ENCODE results near the gene GPR132.

GPR132 gene

DNA sequence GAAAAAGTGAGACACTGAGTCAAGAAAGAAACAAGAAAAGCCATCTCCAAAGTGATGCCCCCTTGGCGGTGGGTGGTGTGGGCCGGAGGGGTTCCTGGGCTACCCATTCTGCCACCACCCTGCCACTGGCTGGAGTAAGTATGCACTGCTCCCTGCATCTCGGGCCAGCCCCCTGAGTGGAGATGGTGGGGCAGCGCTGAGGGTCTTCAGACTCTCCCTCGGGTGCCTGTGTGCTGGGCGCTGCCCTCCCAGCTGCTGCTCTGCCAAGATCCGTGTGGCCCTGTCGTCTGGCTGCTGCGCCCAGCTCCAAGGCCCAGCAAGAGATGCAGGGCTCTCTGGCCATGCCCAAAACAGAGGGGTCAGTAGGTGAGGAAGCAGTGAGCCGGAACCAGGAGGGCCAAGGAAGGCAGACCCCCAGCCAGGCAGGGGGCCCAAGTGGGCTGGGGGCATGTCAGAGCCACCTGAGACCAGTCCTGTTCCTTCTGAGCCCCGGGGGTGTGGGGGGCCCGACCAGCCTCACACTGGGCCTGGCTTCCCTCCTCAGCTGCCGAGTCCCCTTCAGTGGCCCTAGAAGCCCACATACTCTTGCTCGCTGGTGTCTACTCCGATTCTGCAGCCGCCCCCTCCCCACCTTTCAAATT lies 5.2 kb downstream of the GPR132 start:
- DNase-seq = peak; percentile 54 to 67

DNA sequence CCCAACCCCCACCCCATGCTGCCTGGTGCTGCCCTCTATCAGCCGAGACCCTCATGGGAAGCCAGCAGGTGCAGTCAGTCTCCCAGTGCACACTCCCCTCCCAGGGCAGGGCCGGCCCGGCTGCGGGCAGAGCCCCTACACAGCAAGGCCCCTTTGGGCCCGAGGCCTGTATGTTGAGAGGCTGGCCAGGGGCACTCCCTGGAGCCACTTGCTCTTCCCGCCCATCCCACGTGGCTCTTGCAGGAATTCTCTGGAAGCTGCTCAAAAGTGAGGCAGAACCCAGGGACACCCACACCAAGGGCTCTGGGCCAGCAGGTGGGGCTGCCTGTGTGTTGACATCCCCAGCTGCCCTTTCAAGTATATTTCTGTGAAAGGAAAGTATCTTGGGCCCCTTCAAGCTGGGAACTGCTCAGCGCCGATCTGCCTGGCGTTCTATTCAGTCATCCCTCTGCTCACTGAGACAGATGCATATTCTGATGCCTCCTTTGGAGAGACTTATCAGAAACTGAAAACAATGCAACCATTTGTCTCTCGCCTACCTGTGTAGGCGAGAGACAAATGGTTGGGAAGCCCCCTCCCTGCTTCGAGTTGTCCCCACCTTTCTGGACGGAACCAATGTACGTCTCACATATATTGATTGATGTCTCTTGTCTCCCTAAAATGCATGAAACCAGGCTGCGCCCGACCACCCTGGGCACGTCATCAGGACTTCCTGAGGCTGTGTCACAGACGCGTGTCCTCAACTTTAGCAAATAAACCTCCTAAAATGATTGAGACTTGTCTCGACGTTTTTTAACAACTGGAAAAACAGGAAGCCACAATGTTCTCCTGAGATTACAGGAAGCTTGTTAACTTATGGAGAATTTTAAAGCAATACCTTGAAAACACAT lies 6.0 kb downstream of the GPR132 start:
- DNase-seq = peak; percentile 71 to 79

DNA sequence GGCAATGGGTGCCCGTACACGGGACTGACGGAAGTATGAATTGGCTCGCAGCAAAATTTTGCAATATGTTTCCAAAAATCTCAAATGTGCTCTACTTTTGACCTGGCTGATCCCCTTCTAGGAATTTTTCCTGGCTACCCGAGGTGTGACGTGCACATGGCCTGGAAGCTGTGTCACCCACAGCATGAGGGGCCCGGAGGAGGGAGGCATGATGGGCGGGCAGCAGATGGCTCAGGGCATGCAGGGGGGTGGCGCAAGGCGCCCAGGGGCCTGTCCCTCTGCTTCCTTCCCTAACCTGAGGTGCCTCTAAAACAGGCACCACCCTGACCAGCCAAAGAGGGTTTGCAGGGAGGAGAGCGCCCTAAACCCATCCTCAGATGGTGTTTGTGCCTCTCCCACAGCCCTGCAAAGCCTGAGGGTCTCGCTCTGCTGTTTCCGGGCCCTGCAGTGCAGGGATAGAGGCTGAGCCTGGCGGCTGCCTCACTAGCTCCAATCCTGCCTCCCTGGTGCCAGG lies 6.7 kb downstream of the GPR132 start:
- no peak for DNase-seq

DNA sequence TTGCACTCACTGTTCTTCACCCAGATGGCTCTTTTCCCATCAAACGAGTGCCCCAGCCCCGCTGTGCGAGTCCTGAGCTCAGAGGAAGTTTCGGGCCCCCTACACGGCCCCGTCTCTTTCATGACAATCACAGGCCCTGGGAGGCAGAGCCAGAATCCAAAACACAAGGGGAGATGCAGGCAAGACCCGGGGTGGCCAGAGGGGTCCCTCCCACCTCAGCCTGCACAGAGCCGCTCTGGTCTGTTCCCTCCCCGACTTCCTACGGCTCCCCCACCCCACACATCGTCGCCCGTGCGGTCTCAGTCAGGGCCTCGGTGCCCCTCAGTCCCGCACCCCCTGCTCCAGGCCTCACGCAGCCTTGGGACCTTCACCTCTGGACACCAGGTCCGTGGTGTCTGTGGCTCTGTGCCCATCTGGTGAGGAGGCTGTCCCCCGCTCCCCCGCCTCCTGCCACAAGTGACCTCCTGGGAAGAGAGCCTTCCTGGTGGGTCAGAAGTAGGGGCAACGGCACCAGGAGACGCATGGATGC lies 8.9 kb downstream of the GPR132 start:
- DNase-seq = no peak

DNA sequence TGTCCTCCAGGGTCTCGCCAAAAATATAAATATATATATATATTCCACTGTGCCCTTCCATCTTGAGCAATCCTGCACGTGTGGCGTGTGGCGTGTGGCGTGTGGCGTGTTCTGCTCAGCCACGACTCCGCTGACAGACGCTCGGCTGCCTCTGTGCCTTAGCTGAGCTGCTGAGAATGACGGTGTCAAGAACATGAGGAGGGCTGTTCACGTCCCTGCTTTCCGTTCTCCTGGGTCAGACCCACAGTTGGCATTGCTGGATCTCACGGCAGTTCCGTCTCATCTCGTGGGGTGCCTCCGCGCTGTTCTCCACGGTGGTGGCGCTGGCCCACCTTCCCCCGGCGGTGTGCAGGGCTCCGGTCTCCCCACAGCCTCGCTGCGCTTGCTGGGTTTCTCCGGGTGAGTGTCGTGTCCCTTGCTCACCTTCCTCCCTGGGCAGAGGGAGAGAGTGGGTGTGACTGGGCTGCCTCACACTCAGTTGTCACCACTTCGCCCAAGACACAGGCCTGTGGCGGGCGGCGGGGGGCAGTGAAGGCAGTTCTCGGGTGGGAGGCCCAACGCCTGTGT lies 9.4 kb downstream of the GPR132 start:
- DNase-seq = no peak

DNA sequence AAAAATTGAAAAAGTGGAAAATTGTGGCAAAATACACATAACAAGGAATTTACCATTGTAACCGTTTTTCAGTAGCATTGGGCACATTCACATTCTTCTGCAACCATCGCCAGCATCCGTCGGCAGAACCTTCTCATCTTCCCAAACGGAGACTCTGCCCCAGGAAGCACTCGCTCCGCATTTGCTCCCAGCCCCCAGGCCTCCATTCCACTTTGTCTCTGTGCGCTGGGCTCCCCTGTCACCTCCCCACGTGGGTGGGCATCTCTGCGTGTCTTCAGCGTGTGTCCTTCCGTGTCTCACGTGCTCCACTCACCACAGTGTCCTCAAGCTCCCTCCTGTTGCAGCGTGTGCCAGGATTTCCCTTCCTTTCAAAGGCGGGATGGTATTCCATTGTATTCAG lies 9.9 kb downstream of the GPR132 start:
- DNase-seq = no peak

DNA sequence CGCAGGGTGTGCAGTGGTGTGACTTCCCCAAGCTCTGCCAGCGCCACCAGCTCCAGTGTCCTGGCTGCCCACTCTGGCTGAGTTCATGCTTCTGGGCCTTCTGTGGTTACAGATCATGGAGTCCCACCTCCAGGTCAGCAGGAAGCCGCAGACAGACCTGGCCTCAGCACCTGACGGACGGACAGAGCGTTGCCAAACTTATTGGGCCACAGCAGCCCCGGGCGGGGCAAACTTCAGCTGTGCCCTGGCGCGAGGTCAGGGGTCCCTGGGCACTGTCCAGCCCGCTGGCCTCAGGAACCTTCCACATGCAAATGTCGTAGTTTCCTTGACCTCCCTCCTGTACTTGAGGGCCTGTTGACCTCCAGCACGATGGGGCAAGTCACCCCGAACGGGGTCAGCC lies 11.2 kb downstream of the GPR132 start:
- DNase-seq = no peak

DNA sequence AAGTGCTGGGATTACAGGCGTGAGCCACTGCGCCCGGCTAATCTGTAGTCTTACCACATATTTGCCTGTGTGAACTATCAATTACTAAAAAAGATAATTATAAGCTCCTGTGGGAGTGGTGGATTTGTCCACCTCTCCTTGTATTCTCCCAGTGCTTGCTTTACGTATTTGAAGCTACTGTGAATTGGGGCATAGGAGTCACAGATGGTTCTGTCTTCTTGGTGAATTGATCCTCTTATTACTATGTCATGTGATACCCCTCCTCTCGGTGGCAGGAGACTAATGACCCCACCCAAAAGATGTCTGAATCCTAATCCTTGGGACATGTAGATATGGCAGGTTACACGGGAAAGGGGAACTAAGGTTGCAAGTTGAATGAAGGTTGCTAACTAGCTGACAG lies 11.8 kb downstream of the GPR132 start:
- no peak for DNase-seq

DNA sequence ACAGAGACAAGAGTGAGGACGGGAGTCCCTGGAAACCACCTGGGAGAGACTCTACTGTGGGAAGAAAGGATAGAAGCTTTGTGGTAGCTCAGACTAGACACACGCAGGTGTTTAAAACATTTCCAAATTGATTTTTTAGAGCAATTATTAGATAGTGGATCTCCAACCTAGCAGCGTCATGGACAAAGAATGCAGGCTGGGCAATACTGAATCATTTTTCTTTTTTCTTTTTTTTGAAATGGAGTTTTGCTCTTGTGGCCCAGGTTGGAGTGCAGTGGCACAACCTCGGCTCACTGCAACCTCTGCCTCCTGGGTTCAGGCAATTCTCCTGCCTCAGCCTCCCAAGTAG lies 13.1 kb downstream of the GPR132 start:
- DNase-seq = no peak

DNA sequence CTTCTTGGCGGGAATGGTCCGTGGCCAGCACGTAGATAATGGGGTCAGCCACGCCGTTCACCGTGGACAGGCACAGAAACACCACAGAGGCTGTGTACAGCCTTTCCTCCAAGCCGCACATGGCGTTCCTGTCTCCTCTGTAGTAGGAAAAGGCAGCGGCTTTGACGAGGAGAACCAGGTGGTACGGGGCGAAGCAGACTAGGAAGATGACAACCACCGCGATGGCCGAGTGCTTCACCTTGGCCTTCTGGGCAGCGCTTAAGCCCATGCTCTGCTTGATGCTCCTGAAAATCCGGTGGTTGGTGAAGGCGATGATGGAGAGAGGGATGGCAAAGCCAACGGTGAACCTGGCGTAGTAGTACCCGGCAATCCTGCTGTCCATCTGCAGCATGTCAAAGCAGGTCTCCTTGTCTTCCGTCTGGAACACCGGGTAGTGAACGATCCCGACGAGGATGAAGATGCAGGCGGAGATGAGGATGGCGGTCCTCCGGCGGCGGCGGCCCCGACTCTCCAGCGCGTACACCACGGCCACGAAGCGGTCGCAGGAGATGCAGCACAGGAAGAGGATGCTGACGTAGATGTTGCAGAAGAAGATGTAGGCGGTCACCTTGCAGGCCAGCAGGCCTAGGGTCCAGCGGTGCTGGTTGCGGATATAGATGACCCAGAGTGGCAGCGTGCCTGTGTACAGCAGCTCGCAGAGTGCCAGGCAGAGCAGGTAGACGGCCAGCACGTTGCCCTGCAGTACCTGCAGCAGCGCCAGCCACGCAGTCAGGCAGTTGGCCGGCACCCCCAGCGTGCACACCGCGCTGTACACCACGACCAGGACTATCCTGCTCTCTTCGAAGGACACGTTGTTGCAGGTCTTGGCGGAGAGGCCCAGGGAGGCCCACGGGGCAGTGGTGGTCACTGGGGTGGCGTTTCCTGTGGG lies 13.8 kb downstream of the GPR132 start:
- DNase-seq = no peak

DNA sequence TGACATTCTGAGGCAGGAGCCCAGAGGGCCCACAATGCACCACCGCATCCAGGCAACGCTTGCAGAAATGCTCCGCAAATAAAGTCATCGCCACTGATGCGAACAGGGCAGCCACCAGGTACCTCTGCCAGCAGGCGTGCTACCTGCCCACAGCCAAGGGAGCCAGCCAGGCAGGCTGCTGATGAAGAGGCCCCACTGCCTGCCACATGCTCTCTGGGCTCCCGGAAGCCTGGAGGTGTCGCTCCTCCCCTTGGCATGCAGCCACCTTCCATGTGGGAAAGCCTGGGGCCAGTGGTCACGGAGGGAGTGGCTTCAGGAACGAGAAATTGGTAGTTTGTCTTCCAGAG lies 14.7 kb downstream of the GPR132 start:
- DNase-seq = no peak

DNA sequence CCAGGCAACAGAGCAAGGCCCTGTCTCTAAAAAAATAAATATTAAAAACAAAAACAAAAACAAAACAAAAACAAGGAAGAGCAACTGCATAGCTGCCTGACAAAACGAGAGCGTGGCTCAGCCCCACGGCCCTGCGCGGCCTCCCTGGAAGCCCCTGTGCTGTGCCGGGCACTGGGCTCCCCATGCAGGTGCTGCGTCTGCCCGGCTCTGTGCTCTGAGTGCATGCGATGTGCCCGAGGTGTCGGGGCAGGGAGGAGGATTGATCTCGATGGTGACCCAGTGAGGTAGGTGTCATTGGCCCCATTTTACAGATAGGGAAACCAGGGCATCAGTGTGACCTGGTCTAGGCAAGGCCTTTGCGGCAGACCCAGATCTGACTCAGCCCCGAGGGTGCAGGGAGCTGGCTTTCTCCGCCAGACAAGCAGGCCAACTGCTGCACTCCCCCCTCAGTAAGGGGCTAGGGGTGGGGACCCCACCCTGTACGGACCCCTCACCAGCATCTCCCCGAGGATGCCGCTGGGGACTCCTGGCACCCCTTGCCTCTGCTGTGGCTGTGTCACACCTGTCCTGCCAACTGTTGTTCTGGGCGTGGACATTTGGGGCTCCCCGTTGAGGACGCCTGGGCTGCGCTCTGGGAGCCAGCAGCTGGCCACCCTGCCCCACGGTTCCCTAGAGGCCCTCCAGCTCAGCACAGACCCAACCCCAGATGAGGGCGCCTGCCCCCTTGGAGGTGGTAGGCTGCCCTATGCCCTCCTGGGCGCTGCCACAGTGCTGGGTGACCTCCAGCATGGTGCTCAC lies 15.3 kb downstream of the GPR132 start:
- DNase-seq = no peak

DNA sequence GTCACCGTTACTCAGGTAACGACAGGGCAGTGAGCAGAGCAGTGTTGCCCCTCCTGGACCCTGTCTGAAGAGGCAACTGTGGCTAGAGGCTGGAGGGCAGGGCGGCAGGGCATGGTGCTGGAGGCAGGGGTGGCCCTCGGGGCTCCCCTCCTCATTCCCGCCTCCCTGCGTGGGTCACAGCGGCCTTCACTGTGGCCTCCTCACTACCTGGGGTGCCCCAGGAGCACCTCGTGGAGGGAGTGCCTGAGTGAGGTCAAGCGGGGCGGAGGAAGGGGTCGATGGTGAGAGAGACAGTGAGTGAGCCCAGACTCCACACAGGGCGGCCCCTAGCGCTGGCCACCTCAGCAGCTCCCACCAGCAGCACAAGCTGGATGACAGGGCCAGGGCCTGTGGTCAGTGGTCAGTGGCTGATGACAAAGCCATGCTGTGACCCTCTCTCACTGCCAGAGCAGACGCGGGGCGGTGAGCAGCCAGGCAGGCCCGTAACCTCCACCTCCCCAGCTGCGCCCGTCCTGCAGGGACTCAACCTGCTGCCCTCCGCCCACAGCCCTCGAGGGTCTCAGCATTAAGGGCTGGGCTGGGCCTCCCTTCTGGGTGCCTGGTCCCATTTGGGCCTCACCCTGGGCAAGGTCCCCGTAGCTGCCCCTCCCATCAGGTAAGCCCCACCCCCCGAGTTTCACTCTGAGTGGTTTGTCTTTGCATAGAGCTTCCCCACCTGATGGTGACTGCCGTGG lies 17.8 kb downstream of the GPR132 start:
- DNase-seq = peak; percentile 42 to 54

DNA sequence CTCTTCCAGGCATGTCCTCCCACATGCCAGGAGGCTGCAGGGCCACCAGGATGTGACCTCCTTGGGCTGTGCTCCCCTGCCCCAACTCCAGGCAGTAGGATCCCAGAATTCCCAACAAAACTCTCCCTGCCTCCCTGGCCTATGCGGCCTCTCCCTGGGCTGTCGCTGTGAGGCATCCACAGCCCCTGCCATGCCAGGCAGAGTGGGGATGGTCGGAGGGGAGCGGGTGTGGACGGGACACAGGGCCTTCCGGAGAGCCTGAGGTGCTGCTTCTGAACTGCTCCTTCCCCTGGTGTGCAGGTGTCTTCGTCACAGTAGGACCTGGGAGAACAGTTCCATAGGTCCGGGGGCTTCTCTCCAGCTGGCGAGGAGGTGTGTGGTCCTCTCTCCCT lies 18.3 kb downstream of the GPR132 start:
- DNase-seq = no peak

DNA sequence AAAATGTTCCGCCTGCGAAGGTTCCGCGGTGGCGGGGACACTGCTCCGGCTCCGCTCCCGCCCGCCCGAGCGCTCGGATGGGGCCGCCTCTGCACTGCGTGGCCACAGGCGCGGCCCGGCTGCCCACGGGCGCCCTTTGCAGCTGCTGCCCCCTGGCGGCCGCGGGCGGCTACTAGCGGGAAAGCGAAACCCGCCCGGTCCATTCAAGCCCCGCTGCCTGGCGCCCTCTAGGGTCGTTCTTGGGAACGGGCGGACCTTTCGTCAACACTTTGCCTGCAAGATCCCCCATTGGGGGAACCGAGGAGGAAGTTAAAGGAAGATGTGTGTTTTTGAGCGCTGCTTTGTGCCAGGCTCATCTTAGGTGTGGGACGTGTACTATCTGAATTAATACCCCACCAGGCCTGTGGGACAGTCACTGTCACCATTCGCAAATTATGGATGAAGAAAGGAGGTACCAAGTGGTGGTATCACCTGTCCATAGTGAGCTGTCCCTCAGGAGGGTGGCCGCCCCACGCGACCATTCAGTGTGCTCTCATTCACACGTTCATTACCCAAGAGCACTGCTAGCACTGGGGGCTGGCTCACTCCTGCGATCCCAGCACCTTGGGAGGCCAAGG lies 19.4 kb downstream of the GPR132 start:
- DNase-seq = peak; percentile 97 to 98

DNA sequence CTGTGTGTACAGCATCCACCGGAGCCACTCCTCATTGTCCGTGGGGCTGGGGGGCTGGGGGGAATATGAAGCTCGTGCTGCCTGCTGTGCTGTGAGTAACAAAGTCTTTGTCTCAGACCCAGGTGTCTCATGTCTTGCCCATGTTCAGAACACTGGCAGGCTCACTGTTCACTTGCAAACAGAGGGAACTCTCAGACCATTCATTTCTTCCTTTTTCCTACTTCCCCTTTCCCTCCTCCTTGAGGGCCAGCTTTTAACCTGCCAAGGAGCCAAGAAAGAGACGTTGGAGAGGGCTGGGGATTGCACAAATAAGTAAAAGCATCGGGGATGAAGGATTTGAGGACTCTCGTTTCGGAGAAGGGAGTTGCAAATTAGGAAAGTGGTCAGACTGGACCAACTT lies 21.6 kb downstream of the GPR132 start:
- no peak for DNase-seq

DNA sequence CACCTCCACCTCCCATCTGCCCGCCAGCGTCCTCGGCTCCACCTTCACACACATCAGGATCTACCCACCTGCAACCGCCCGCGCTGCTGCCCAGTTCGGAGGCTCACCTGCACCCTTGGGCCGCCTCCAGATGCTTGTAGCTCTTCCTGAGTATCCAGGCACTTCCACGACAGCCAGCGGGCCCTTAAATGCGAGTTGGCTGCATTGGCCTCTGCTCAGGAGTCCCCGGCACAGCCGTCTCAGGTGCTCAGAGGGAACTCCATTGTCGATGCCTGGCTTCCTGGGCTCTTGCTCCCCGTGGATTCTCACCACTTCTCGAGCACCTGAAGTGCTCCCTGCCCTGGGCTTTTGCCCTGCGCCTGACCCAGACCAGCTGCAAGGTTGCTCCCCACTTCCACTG lies 22.4 kb downstream of the GPR132 start:
- no peak for DNase-seq

DNA sequence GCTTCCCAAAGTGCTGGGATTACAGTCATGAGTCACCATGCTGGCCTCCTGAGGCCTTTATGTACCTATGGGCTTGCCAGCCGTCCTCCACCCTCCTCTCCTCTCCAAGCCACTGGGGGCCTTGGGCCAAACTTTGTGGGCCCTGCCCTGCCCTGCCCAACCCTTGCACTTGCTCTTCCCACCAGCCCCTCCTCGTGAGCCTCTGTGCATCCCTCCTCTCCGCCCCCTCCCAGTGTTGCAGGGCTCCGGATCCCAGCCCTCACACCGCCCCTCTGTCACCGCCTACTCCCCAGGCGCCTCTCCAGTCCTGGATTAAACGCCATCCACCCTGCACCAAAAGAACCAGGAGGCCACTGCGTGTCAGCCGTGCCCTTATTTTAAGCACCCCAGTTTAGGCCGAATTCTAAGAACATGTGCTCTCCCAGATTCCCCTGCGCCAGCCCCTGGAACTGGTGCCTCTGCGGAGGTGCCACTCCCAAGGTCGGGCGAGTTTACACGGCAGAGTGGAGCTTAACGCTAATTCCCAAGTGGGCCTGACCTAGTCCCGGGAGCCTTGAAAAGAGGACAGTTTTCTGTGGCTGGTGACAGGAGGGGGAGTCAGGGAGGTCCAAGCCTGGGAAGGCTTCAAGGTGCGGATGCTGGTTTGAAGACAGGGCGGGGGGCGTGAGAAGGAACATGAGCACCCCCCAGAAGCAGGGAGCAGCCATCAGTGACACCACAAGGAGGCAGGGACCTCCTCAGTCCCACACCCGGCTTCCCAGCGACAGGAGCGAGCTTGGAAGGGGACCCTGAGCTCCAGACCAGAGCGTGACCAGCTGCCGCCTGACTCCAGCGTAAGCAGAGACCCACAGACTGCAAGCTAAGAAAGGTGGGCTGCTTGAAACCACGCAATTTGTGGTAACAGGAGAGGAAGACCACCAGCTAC lies 23.1 kb downstream of the GPR132 start:
- no peak for DNase-seq

DNA sequence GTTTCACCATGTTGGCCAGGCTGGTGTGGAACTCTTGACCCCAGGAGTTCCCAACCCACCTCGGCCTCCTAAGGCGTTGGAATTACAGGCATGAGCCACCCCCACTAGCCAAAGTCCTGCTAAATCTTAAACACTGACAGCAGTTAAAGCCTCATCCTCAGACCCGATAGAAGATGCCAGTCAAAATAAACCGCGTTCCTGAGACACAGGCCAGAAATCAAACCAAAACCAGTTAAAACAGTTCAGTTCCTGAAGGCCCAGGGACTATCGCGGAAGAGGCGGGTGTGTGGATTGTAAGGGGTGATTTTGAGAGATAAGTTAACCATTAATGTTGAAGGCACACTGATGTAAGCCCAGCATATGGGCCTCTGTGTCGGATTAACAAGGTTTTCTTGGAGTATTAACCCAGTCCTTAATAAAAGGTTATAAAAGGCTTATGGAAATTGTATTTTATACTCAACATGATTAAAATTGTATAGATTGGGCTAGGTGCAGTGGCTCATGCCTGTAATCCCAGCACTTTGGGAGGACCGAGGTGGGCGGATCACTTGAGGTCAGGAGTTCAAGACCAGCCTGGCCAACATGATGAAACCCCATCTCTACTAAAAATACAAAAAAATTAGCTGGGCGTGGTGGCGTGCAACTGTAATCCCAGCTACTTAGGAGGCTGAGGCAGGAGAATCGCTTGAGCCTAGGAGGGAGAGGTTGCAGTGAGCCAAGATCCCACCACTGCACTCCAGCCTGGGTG lies 25.6 kb downstream of the GPR132 start:
- DNase-seq = no peak
